Cerebellar cortex (tissue), 1 donor: ENCODE results near the gene SFXN2.

ENCODE experiments used
- DNase-seq: peaks from one replicate; pipeline ENCODE4 v3.0.0-alpha.2; 2015; ENCODE audit warnings: low spot score

SFXN2 gene

GRCh38 chr10:102777711-102778453 is 63.4 kb downstream of the SFXN2 start:
- no peak for DNase-seq

- DNase-seq = no peak
These were observed 64.3 kb downstream of the SFXN2 start for GRCh38 chr10:102778781-102779180.

- DNase-seq = no peak
These were observed 65.5 kb downstream of the SFXN2 start for GRCh38 chr10:102779680-102780526.

GRCh38 chr10:102780527-102780808 is 66.0 kb downstream of the SFXN2 start:
- DNase-seq = no peak

GRCh38 chr10:102781090-102781920 is 66.9 kb downstream of the SFXN2 start:
- no peak for DNase-seq

- DNase-seq = no peak
These were observed 67.6 kb downstream of the SFXN2 start for GRCh38 chr10:102781921-102782557.

- no peak for DNase-seq
These were observed 68.5 kb downstream of the SFXN2 start for GRCh38 chr10:102782673-102783551.

GRCh38 chr10:102783568-102783967 is 69.1 kb downstream of the SFXN2 start:
- DNase-seq = no peak

- DNase-seq = no peak
These were observed 71.4 kb downstream of the SFXN2 start for GRCh38 chr10:102785818-102786217.

- no peak for DNase-seq
These were observed 77.4 kb downstream of the SFXN2 start for GRCh38 chr10:102791754-102792395.
